K562 (cell line): ENCODE data around the gene FBRS. TPM values are rescaled to one million over a fixed set of nuclear protein-coding genes. Genes with fewer than 3 reads are reported as not detected.

Experiments
- ATAC-seq: fragments of 200-7000 bp; cut with Tn5 transposase; 3 replicates; pipeline ENCODE4 v1.9.1; 2020; ENCODE audit warnings: moderate library complexity
- BruUV-seq: library from RNA; stranded (reverse); fragments of 400-500 nt; replicated peaks from 2 replicates; lab custom pipeline; 2021; lab: Mats Ljungman, UMichigan
- CTCF ChIA-PET: fragments of 300-600 bp; formaldehyde crosslinking; extraction: SDS; loops from one replicate; lab custom pipeline; 2021; ENCODE audit warnings: low intra/inter-chr PET ratio; lab: Yijun Ruan, JAX
- POLR2A ChIA-PET: fragments of 300-600, 350-650 bp; sonication (Branson Sonifier 250); formaldehyde crosslinking; extraction: SDS; loops from one replicate; lab custom pipeline; 2021; ENCODE audit warnings: antibody characterized with exemption, inconsistent platforms; lab: Yijun Ruan, JAX
- DNase-seq, 4 experiments: peaks; one replicate each; pipeline versions ENCODE4 v3.0.0 to v3.0.0-alpha.2; 2011 to 2018; ENCODE audit warnings: low spot score in 3 of 4, mixed read lengths in 3 of 4; ENCODE audit errors: extremely low read depth in 1 of 4
- FAIRE-seq: peaks from 2 replicates; lab custom pipeline; 2011; peaks lifted over from hg19 to GRCh38; lab: Jason Lieb, UNC
- H2AFZ ChIP-seq: 2 replicates; pipeline ENCODE4 v1.6.0; 2011; ENCODE audit warnings: low read depth, low read length, control low read depth, inconsistent platforms
- H3K27ac ChIP-seq: fragments of 200-600 bp; 3 replicates; pipeline ENCODE4 v1.8.0; 2011; ENCODE audit warnings: low read depth, mild to moderate bottlenecking, control low read depth, inconsistent platforms, low read length, moderate library complexity, mixed read lengths; ENCODE audit errors: extremely low read depth
- H3K27me3 ChIP-seq, 2 experiments: fragments of 300-600 bp in 1 of 2; 2 replicates in 1 of 2; 3 replicates in 1 of 2; pipeline versions ENCODE4 v1.6.0 to v1.8.0; 2011; ENCODE audit warnings: inconsistent platforms in 2 of 2, low read length in 2 of 2, mild to moderate bottlenecking in 1 of 2, mixed read lengths in 1 of 2, moderate library complexity in 1 of 2; ENCODE audit not compliant: control insufficient read depth in 2 of 2, insufficient read depth in 2 of 2
- H3K36me3 ChIP-seq: fragments of 300-600 bp; 3 replicates; pipeline ENCODE4 v1.8.0; 2011; ENCODE audit warnings: mild to moderate bottlenecking, low read length, inconsistent platforms; ENCODE audit not compliant: control insufficient read depth, insufficient read depth
- H3K4me1 ChIP-seq, 2 experiments: fragments of 200-600 bp in 1 of 2; replicated peaks in 1 of 2; 2 replicates in 1 of 2; 3 replicates in 1 of 2; pipeline versions ENCODE4 v1.5.1 to v1.8.0; 2011; ENCODE audit warnings: inconsistent platforms in 2 of 2, low read length in 2 of 2, mild to moderate bottlenecking in 1 of 2, mixed read lengths in 1 of 2, moderate library complexity in 1 of 2; ENCODE audit not compliant: control insufficient read depth in 2 of 2, insufficient read depth in 2 of 2
- H3K4me2 ChIP-seq: 2 replicates; pipeline ENCODE4 v1.6.1; 2011; ENCODE audit warnings: low read length, control low read depth, inconsistent platforms, mixed read lengths; ENCODE audit not compliant: insufficient read depth
- H3K4me3 ChIP-seq: fragments of 200-600 bp; sonication (generic), shearing (Covaris generic); 2 replicates; pipeline ENCODE4 v1.5.1; 2016; ENCODE audit warnings: control low read depth, inconsistent platforms
- H3K79me2 ChIP-seq: fragments of 200-600 bp; 3 replicates; pipeline ENCODE4 v1.8.0; 2011; ENCODE audit warnings: low read length, inconsistent platforms; ENCODE audit not compliant: control insufficient read depth, insufficient read depth
- H3K9ac ChIP-seq, 2 experiments: 2 replicates each; pipeline versions ENCODE4 v1.6.0 to v1.6.1; 2011; ENCODE audit warnings: low read depth in 2 of 2, low read length in 2 of 2, control low read depth in 1 of 2, inconsistent platforms in 1 of 2, mild to moderate bottlenecking in 1 of 2, mixed read lengths in 1 of 2; ENCODE audit not compliant: insufficient read depth in 1 of 2
- H3K9me1 ChIP-seq: one replicate; pipeline ENCODE4 v1.6.0; 2011; ENCODE audit warnings: inconsistent platforms, mild to moderate bottlenecking, low read length, moderate library complexity; ENCODE audit not compliant: control insufficient read depth, insufficient read depth
- H3K9me3 ChIP-seq: replicated peaks from 2 replicates; pipeline ENCODE4 v1.5.1; 2011; ENCODE audit warnings: low read depth, low read length, inconsistent platforms; ENCODE audit not compliant: control insufficient read depth, insufficient read depth
- H4K20me1 ChIP-seq: replicated peaks from 2 replicates; pipeline ENCODE4 v1.6.1; 2011; ENCODE audit warnings: low read length, inconsistent platforms, mixed read lengths; ENCODE audit not compliant: control insufficient read depth, insufficient read depth
- ASH1L ChIP-seq: fragments of 450-650 bp; IDR thresholded peaks from 2 replicates; pipeline ENCODE4 v1.6.1; 2018; ENCODE audit warnings: borderline replicate concordance, mild to moderate bottlenecking, low read depth; ENCODE audit not compliant: partially characterized antibody
- POLR2G ChIP-seq: fragments of 200-400 bp; formaldehyde crosslinking; IDR thresholded peaks from 2 replicates; pipeline ENCODE4 v1.6.1; 2017; ENCODE audit warnings: low read depth, mild to moderate bottlenecking, antibody characterized with exemption, low read length, moderate library complexity
- RBFOX2 ChIP-seq: fragments of 200-400 bp; formaldehyde crosslinking; IDR thresholded peaks from 2 replicates; pipeline ENCODE4 v1.6.1; 2017; ENCODE audit warnings: low read depth, mild to moderate bottlenecking, low read length, moderate library complexity
- ZBTB33 ChIP-seq: sonication (generic); formaldehyde crosslinking; IDR thresholded peaks from 2 replicates; pipeline ENCODE4 v1.8.1; 2023; ENCODE audit warnings: mild to moderate bottlenecking, missing genetic modification reagents
- WGBS: fragments of 100-300 bp; shearing (Covaris generic); methylation state at CpG from one replicate; pipeline ENCODE4 v1.1.6; 2016; ENCODE audit warnings: low coverage, mixed read lengths; ENCODE audit not compliant: insufficient coverage; ENCODE audit errors: missing lambda C conversion rate; 5-methylcytosine and 5-hydroxymethylcytosine counted together
- in situ Hi-C: fragments of 300-500 bp; cut with MboI; formaldehyde crosslinking; loops from 4 replicates; pipeline ENCODE4 v1.15.0; 2018; ENCODE audit warnings: inconsistent platforms, mixed read lengths
- intact Hi-C: fragments of 100-400 bp; cut with micrococcal nuclease; formaldehyde crosslinking; loops from 2 replicates; pipeline ENCODE4 v1.14.2; 2022
- polyA plus RNA-seq, 8 experiments: library from polyadenylated mRNA; depleted of rRNA in 4 of 8; stranded (reverse) in 5 of 8; unstranded in 3 of 8; fragments of >200 nt; fragmentation: Nextera tagmentation in 2 of 8; fragmentation: Illumina TruSeq in 1 of 8; extraction: Ambion mirVana in 2 of 8; extraction: Trizol in 1 of 8; gene quantifications; 2 replicates each; pipeline versions ENCODE4 v1.2.1 to v1.2.3, GENCODE V29; 2011 to 2014; ENCODE audit warnings: inconsistent platforms in 1 of 8, missing spikeins in 1 of 8
- total RNA-seq, 7 experiments: library from RNA; depleted of rRNA in 6 of 7; stranded (reverse); fragments of >200 nt in 6 of 7; fragmentation: Illumina TruSeq in 2 of 7; extraction: Trizol in 2 of 7; gene quantifications; 2 replicates each; pipeline versions ENCODE4 v1.2.1 to v1.2.3, GENCODE V29; 2011 to 2021; ENCODE audit warnings: low replicate concordance in 1 of 7

FBRS gene
- total and polyA plus RNA-seq, 9 of the 15 experiments (the other 6 are each of a cell fraction or from before 2014, with no cell fraction given), result 0.32 to 59.5 (median 13.1) TPM

- Histone ChIP-seq H3K79me2 (peaks cover 37% of the 10 kb centered on the region), H2AFZ (no peak overlapping the region), H3K9ac (no peak overlapping the region), H3K36me3 (peaks cover 96% of the 10 kb centered on the region; the same call in 2 of the 3 replicates), H3K4me1 (peaks cover 10 to 38% of the 10 kb centered on the region in 2 experiments; a peak in 4 of 5 replicates), H3K9me3 (no peaks in the 10 kb centered on the region), H3K4me2 (no peak overlapping the region), H3K27ac (no peak overlapping the region), H3K4me3 (no peak overlapping the region), H3K27me3 (no peaks in the 10 kb centered on the region), H3K9me1 (peaks cover 4% of the 10 kb centered on the region), H4K20me1 (0 out of 2 replicates have a peak, but pooled peaks cover 7% of the 10 kb centered on the region)
- ChIA-PET POLR2A (interaction anchor here (0.7 to 2.1 kb wide), 4 partner anchors 13 to 29 kb away, joined by 3 to 6 read pairs (median 4); no protein-coding TSS in a partner anchor), CTCF (no interaction called here)
- 91% methylated on average over 12 of the region's 22 CpGs for WGBS
- TF ChIP-seq RBFOX2 (peak; percentile 54; the same call in 1 of the 2 replicates), POLR2G (peak; percentile 32), ASH1L (no peak), ZBTB33 (peak; percentile 90)
- in situ Hi-C loops, result no loop called here
- intact Hi-C loops, result no loop called here
- FAIRE-seq (no peak), DNase-seq (peak in 1 of 4 experiments; percentile 28), ATAC-seq (no peak; the same call in 2 of the 3 replicates)
- BruUV-seq, result no TSS peak
These were observed 7.1 kb downstream of the FBRS start for GRCh38 chr16:30665155-30665829.
